K562 (cell line): ENCODE data around the gene TSG101. TPM values are rescaled to one million over a fixed set of nuclear protein-coding genes. Genes with fewer than 3 reads are reported as not detected.

ENCODE experiments used
- ARID1B ChIP-seq: fragments of 450-650 bp; IDR thresholded peaks from 2 replicates; pipeline ENCODE4 v1.6.1; 2016; ENCODE audit warnings: antibody characterized with exemption, mild to moderate bottlenecking, inconsistent platforms
- CBFA2T3 ChIP-seq: fragments of 450-650 bp; IDR thresholded peaks from 2 replicates; pipeline ENCODE4 v1.6.1; 2017
- ESRRA ChIP-seq: fragments of 450-650 bp; IDR thresholded peaks from 2 replicates; pipeline ENCODE4 v1.6.1; 2014; ENCODE audit warnings: low read depth, mild to moderate bottlenecking, moderate library complexity, borderline replicate concordance
- HDAC1 ChIP-seq, 2 experiments: fragments of 450-650 bp; IDR thresholded peaks; 2 replicates each; pipeline ENCODE4 v1.6.1; 2016 to 2017; ENCODE audit warnings: inconsistent platforms in 1 of 2, mild to moderate bottlenecking in 1 of 2, moderate library complexity in 1 of 2
- NFIC ChIP-seq: fragments of 450-650 bp; IDR thresholded peaks from 2 replicates; pipeline ENCODE4 v1.6.1; 2017; ENCODE audit warnings: mild to moderate bottlenecking, inconsistent platforms
- PBX2 ChIP-seq, 2 experiments: IDR thresholded peaks in 1 of 2; conservative IDR thresholded peaks in 1 of 2; 2 replicates each; pipeline ENCODE4 v1.6.1; 2016; ENCODE audit warnings: low read depth in 2 of 2, mild to moderate bottlenecking in 1 of 2, missing compliant biosample characterization in 1 of 2, missing genetic modification characterization in 1 of 2, moderate library complexity in 1 of 2
- PKNOX1 ChIP-seq: fragments of 450-650 bp; IDR thresholded peaks from 2 replicates; pipeline ENCODE4 v1.6.1; 2016
- SMARCE1 ChIP-seq: fragments of 450-650 bp; IDR thresholded peaks from 2 replicates; pipeline ENCODE4 v1.7.1; 2016; ENCODE audit warnings: mild to moderate bottlenecking
- TBL1XR1 ChIP-seq, 2 experiments: IDR thresholded peaks; 2 replicates each; pipeline ENCODE4 v1.6.1; 2012; ENCODE audit warnings: improper control_type of control experiment in 2 of 2, low read length in 2 of 2, mild to moderate bottlenecking in 1 of 2
- TCF3 ChIP-seq: sonication (generic); formaldehyde crosslinking; IDR thresholded peaks from 2 replicates; pipeline ENCODE4 v1.4.0; 2020; ENCODE audit warnings: mild to moderate bottlenecking, missing genetic modification reagents
- ZNF740 ChIP-seq, 3 experiments: fragments of 200-800 bp in 1 of 3; sonication (Bioruptor generic) in 1 of 3; sonication (generic) in 1 of 3; formaldehyde crosslinking in 1 of 3; IDR thresholded peaks; 2 replicates each; pipeline versions ENCODE4 v1.6.1 to v1.8.0; 2016 to 2022; ENCODE audit warnings: mild to moderate bottlenecking in 2 of 3, missing compliant biosample characterization in 2 of 3, missing genetic modification characterization in 2 of 3, missing genetic modification reagents in 1 of 3
- polyA plus RNA-seq, 8 experiments: library from polyadenylated mRNA; depleted of rRNA in 4 of 8; stranded (reverse) in 5 of 8; unstranded in 3 of 8; fragments of >200 nt; fragmentation: Nextera tagmentation in 2 of 8; fragmentation: Illumina TruSeq in 1 of 8; extraction: Ambion mirVana in 2 of 8; extraction: Trizol in 1 of 8; gene quantifications; 2 replicates each; pipeline versions ENCODE4 v1.2.1 to v1.2.3, GENCODE V29; 2011 to 2014; ENCODE audit warnings: inconsistent platforms in 1 of 8, missing spikeins in 1 of 8
- total RNA-seq, 7 experiments: library from RNA; depleted of rRNA in 6 of 7; stranded (reverse); fragments of >200 nt in 6 of 7; fragmentation: Illumina TruSeq in 2 of 7; extraction: Trizol in 2 of 7; gene quantifications; 2 replicates each; pipeline versions ENCODE4 v1.2.1 to v1.2.3, GENCODE V29; 2011 to 2021; ENCODE audit warnings: low replicate concordance in 1 of 7
- TF ChIP-seq, protein P1 (sequence below): fragments of 250-450 bp; sonication (Bioruptor Pico); IDR thresholded peaks from 2 replicates; pipeline ENCODE4 v1.8.0; 2021; ENCODE audit warnings: borderline replicate concordance, mild to moderate bottlenecking, moderate library complexity; ENCODE audit not compliant: poor library complexity, severe bottlenecking
- TF ChIP-seq, protein P2 (sequence below): IDR thresholded peaks from 3 replicates; pipeline ENCODE4 v1.6.1; 2011; ENCODE audit warnings: borderline replicate concordance, mild to moderate bottlenecking; ENCODE audit not compliant: insufficient read length, insufficient read depth
- TF ChIP-seq, protein P3 (sequence below): fragments of 450-650 bp; IDR thresholded peaks from 2 replicates; pipeline ENCODE4 v1.6.1; 2017; ENCODE audit warnings: antibody characterized with exemption, mild to moderate bottlenecking

TSG101 gene
- total and polyA plus RNA-seq, 9 of the 15 experiments (the other 6 are each of a cell fraction or from before 2014, with no cell fraction given): 24.6 to 141 (median 60.0) TPM

- TF ChIP-seq HDAC1 (IDR thresholded peaks at IDR 0.05): peak; percentile 23 to 95; a peak in 3 of 4 replicates
- peak; percentile 95 for TF ChIP-seq PKNOX1
- peak; percentile 56 for TF ChIP-seq ZNF740 (CRISPR knock-in tag; IDR thresholded peaks at IDR 0.05)
- no peak for TF ChIP-seq ZNF740 (tag; IDR thresholded peaks at IDR 0.05)
- TF ChIP-seq, protein P1, sequence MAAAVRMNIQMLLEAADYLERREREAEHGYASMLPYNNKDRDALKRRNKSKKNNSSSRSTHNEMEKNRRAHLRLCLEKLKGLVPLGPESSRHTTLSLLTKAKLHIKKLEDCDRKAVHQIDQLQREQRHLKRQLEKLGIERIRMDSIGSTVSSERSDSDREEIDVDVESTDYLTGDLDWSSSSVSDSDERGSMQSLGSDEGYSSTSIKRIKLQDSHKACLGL: no peak
- TF ChIP-seq TCF3 (CRISPR knock-in tag): peak; percentile 93
- peak; percentile 87 for TF ChIP-seq ARID1B
- TF ChIP-seq NFIC: peak; percentile 62
- TF ChIP-seq ESRRA: peak; percentile 61; the same call in 1 of the 2 replicates
- TF ChIP-seq, protein P2, sequence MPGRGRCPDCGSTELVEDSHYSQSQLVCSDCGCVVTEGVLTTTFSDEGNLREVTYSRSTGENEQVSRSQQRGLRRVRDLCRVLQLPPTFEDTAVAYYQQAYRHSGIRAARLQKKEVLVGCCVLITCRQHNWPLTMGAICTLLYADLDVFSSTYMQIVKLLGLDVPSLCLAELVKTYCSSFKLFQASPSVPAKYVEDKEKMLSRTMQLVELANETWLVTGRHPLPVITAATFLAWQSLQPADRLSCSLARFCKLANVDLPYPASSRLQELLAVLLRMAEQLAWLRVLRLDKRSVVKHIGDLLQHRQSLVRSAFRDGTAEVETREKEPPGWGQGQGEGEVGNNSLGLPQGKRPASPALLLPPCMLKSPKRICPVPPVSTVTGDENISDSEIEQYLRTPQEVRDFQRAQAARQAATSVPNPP: no peak
- TF ChIP-seq TBL1XR1 (IDR thresholded peaks at IDR 0.05; ENCODE audit: low read length in 2 of 2): peak in 1 of 2 experiments; percentile 75; a peak in 1 of 4 replicates
- peak; percentile 43; the same call in 1 of the 2 replicates for TF ChIP-seq SMARCE1
- TF ChIP-seq, protein P3, sequence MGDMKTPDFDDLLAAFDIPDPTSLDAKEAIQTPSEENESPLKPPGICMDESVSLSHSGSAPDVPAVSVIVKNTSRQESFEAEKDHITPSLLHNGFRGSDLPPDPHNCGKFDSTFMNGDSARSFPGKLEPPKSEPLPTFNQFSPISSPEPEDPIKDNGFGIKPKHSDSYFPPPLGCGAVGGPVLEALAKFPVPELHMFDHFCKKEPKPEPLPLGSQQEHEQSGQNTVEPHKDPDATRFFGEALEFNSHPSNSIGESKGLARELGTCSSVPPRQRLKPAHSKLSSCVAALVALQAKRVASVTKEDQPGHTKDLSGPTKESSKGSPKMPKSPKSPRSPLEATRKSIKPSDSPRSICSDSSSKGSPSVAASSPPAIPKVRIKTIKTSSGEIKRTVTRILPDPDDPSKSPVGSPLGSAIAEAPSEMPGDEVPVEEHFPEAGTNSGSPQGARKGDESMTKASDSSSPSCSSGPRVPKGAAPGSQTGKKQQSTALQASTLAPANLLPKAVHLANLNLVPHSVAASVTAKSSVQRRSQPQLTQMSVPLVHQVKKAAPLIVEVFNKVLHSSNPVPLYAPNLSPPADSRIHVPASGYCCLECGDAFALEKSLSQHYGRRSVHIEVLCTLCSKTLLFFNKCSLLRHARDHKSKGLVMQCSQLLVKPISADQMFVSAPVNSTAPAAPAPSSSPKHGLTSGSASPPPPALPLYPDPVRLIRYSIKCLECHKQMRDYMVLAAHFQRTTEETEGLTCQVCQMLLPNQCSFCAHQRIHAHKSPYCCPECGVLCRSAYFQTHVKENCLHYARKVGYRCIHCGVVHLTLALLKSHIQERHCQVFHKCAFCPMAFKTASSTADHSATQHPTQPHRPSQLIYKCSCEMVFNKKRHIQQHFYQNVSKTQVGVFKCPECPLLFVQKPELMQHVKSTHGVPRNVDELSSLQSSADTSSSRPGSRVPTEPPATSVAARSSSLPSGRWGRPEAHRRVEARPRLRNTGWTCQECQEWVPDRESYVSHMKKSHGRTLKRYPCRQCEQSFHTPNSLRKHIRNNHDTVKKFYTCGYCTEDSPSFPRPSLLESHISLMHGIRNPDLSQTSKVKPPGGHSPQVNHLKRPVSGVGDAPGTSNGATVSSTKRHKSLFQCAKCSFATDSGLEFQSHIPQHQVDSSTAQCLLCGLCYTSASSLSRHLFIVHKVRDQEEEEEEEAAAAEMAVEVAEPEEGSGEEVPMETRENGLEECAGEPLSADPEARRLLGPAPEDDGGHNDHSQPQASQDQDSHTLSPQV: no peak
- TF ChIP-seq PBX2 (CRISPR knock-in tag; IDR thresholded peaks at IDR 0.05; ENCODE audit: low read depth): peak; percentile 59
- peak; percentile 92 for TF ChIP-seq PBX2 (tag; conservative IDR thresholded peaks at IDR 0.05; ENCODE audit: low read depth)
- TF ChIP-seq CBFA2T3: peak; percentile 95
Observed at GRCh38 chr11:18490736-18491485, 35.8 kb downstream of the TSG101 start (continued).
